K562 (cell line): ENCODE results near the gene SHC1. TPM values are rescaled to one million over a fixed set of nuclear protein-coding genes. Genes with fewer than 3 reads are reported as not detected.

ENCODE experiments used
- ESRRA ChIP-seq: fragments of 450-650 bp; IDR thresholded peaks from 2 replicates; pipeline ENCODE4 v1.6.1; 2014; ENCODE audit warnings: low read depth, mild to moderate bottlenecking, moderate library complexity, borderline replicate concordance
- ETV6 ChIP-seq, 3 experiments: fragments of 150-350 bp in 1 of 3; sonication (generic) in 1 of 3; formaldehyde crosslinking in 1 of 3; IDR thresholded peaks; 2 replicates each; pipeline versions ENCODE4 v1.6.1 to v1.8.0; 2014 to 2022; ENCODE audit warnings: borderline replicate concordance in 2 of 3, low read depth in 2 of 3, antibody characterized with exemption in 1 of 3, low read length in 1 of 3, mild to moderate bottlenecking in 1 of 3, missing genetic modification reagents in 1 of 3
- EZH2 ChIP-seq: IDR thresholded peaks from 2 replicates; pipeline ENCODE4 v1.6.1; 2012; ENCODE audit warnings: low read depth, mild to moderate bottlenecking, inconsistent platforms, low read length, borderline replicate concordance
- FOS ChIP-seq: IDR thresholded peaks from 3 replicates; pipeline ENCODE4 v1.6.1; 2011; ENCODE audit not compliant: insufficient read length; ENCODE audit errors: extremely low read depth
- GATA2 ChIP-seq: sonication (generic); formaldehyde crosslinking; IDR thresholded peaks from 2 replicates; pipeline ENCODE4 v1.4.0; 2020; ENCODE audit warnings: mild to moderate bottlenecking, missing genetic modification reagents
- GATAD2B ChIP-seq: fragments of 450-650 bp; IDR thresholded peaks from 2 replicates; pipeline ENCODE4 v1.6.1; 2017; ENCODE audit warnings: mild to moderate bottlenecking, borderline replicate concordance
- HNRNPUL1 ChIP-seq: fragments of 200-400 bp; formaldehyde crosslinking; IDR thresholded peaks from 2 replicates; pipeline ENCODE4 v1.6.1; 2017; ENCODE audit warnings: low read length
- MIER1 ChIP-seq: fragments of 450-650 bp; IDR thresholded peaks from 2 replicates; pipeline ENCODE4 v1.6.1; 2016; ENCODE audit warnings: antibody characterized with exemption, mild to moderate bottlenecking, low read depth
- MYNN ChIP-seq, 2 experiments: sonication (generic); formaldehyde crosslinking in 1 of 2; IDR thresholded peaks; 2 replicates each; pipeline versions ENCODE4 v1.5.0 to v1.6.1; 2016 to 2020; ENCODE audit warnings: antibody characterized with exemption in 1 of 2, missing genetic modification reagents in 1 of 2
- NFYB ChIP-seq: IDR thresholded peaks from 2 replicates; pipeline ENCODE4 v1.6.1; 2011; ENCODE audit warnings: mild to moderate bottlenecking, moderate library complexity; ENCODE audit not compliant: insufficient read length; ENCODE audit errors: extremely low read depth
- PCBP1 ChIP-seq: fragments of 200-400 bp; formaldehyde crosslinking; IDR thresholded peaks from 2 replicates; pipeline ENCODE4 v1.6.1; 2018; ENCODE audit warnings: mild to moderate bottlenecking, low read depth, low read length; ENCODE audit not compliant: poor library complexity, severe bottlenecking
- PHF20 ChIP-seq: fragments of 450-650 bp; IDR thresholded peaks from 2 replicates; pipeline ENCODE4 v1.6.1; 2018; ENCODE audit not compliant: partially characterized antibody
- POLR3G ChIP-seq: IDR thresholded peaks from 2 replicates; pipeline ENCODE4 v1.6.1; 2011; ENCODE audit not compliant: insufficient read length, insufficient replicate concordance; ENCODE audit errors: extremely low read depth
- RHOXF2B ChIP-seq: fragments of 250-450 bp; sonication (Bioruptor Pico); conservative IDR thresholded peaks from 2 replicates; pipeline ENCODE4 v1.5.1; 2021
- SMARCA5 ChIP-seq: fragments of 450-650 bp; IDR thresholded peaks from 2 replicates; pipeline ENCODE4 v1.6.1; 2016
- STAT5B ChIP-seq: fragments of 250-450 bp; sonication (Bioruptor Pico); IDR thresholded peaks from 2 replicates; pipeline ENCODE4 v1.8.0; 2021; ENCODE audit warnings: mild to moderate bottlenecking, inconsistent platforms
- U2AF2 ChIP-seq: fragments of 200-400 bp; formaldehyde crosslinking; optimal IDR thresholded peaks from 2 replicates; pipeline ENCODE3; 2017; ENCODE audit warnings: low read depth, mild to moderate bottlenecking, low read length
- XRCC5 ChIP-seq: fragments of 200-400 bp; formaldehyde crosslinking; IDR thresholded peaks from 2 replicates; pipeline ENCODE4 v1.6.1; 2017; ENCODE audit warnings: low read depth, mild to moderate bottlenecking, low read length
- ZBTB8A ChIP-seq: fragments of 450-650 bp; IDR thresholded peaks from 2 replicates; pipeline ENCODE4 v1.6.1; 2018; ENCODE audit warnings: mild to moderate bottlenecking, moderate library complexity; ENCODE audit not compliant: partially characterized antibody
- ZNF384 ChIP-seq: IDR thresholded peaks from 2 replicates; pipeline ENCODE4 v1.6.1; 2012; ENCODE audit warnings: low read depth, low read length, improper control_type of control experiment
- ZNF408 ChIP-seq: fragments of 250-450 bp; sonication (Bioruptor Pico); IDR thresholded peaks from 2 replicates; pipeline ENCODE4 v1.4.0; 2020; ENCODE audit warnings: low read depth, mild to moderate bottlenecking, moderate library complexity
- ZNF431 ChIP-seq: sonication (generic); formaldehyde crosslinking; IDR thresholded peaks from 2 replicates; pipeline ENCODE4 v1.8.0; 2022; ENCODE audit warnings: mild to moderate bottlenecking, missing genetic modification reagents
- ZNF551 ChIP-seq: fragments of 250-450 bp; sonication (Bioruptor Pico); IDR thresholded peaks from 2 replicates; pipeline ENCODE4 v1.5.0; 2021; ENCODE audit warnings: mild to moderate bottlenecking, moderate library complexity
- ZNF57 ChIP-seq: fragments of 450-650 bp; formaldehyde crosslinking; IDR thresholded peaks from 2 replicates; pipeline ENCODE4 v1.4.0; 2020; ENCODE audit warnings: mild to moderate bottlenecking, moderate library complexity
- ZNF785 ChIP-seq: fragments of 250-450 bp; sonication (Bioruptor Pico); IDR thresholded peaks from 2 replicates; pipeline ENCODE4 v1.4.0; 2020; ENCODE audit warnings: mild to moderate bottlenecking
- polyA plus RNA-seq, 8 experiments: library from polyadenylated mRNA; depleted of rRNA in 4 of 8; stranded (reverse) in 5 of 8; unstranded in 3 of 8; fragments of >200 nt; fragmentation: Nextera tagmentation in 2 of 8; fragmentation: Illumina TruSeq in 1 of 8; extraction: Ambion mirVana in 2 of 8; extraction: Trizol in 1 of 8; gene quantifications; 2 replicates each; pipeline versions ENCODE4 v1.2.1 to v1.2.3, GENCODE V29; 2011 to 2014; ENCODE audit warnings: inconsistent platforms in 1 of 8, missing spikeins in 1 of 8
- total RNA-seq, 7 experiments: library from RNA; depleted of rRNA in 6 of 7; stranded (reverse); fragments of >200 nt in 6 of 7; fragmentation: Illumina TruSeq in 2 of 7; extraction: Trizol in 2 of 7; gene quantifications; 2 replicates each; pipeline versions ENCODE4 v1.2.1 to v1.2.3, GENCODE V29; 2011 to 2021; ENCODE audit warnings: low replicate concordance in 1 of 7
- TF ChIP-seq, protein P1 (sequence below): sonication (generic); formaldehyde crosslinking; IDR thresholded peaks from 2 replicates; pipeline ENCODE4 v1.8.1; 2023; ENCODE audit warnings: missing genetic modification reagents, mild to moderate bottlenecking, borderline replicate concordance

The SHC1 gene
- total and polyA plus RNA-seq, 9 of the 15 experiments (the other 6 are each of a cell fraction or from before 2014, with no cell fraction given): 4.1 to 113 (median 51.9) TPM

- TF ChIP-seq ZNF551: no peak
- TF ChIP-seq ETV6 (IDR thresholded peaks at IDR 0.05; ENCODE audit: borderline replicate concordance in 1 of 2, low read depth in 2 of 2, low read length in 1 of 2): no peak
- TF ChIP-seq ETV6 (CRISPR knock-in tag; IDR thresholded peaks at IDR 0.05; ENCODE audit: borderline replicate concordance): no peak
- TF ChIP-seq MYNN (IDR thresholded peaks at IDR 0.05): 0 out of 2 replicates have a peak, but pooled peaks have one; percentile 29
- TF ChIP-seq MYNN (CRISPR knock-in tag; IDR thresholded peaks at IDR 0.05): no peak
- no peak for TF ChIP-seq PHF20
- no peak for TF ChIP-seq SMARCA5
- TF ChIP-seq ZBTB8A: no peak
- no peak for TF ChIP-seq GATA2 (CRISPR knock-in tag)
- no peak for TF ChIP-seq HNRNPUL1
- TF ChIP-seq ZNF785 (CRISPR knock-in tag): no peak
- TF ChIP-seq U2AF2: no peak
- TF ChIP-seq ZNF408 (CRISPR knock-in tag): no peak
- TF ChIP-seq RHOXF2B (CRISPR knock-in tag): no peak
- no peak for TF ChIP-seq POLR3G
- TF ChIP-seq GATAD2B: no peak
- TF ChIP-seq ZNF384: no peak
- no peak for TF ChIP-seq XRCC5
- TF ChIP-seq MIER1: no peak
- TF ChIP-seq EZH2: no peak
- TF ChIP-seq, protein P1, sequence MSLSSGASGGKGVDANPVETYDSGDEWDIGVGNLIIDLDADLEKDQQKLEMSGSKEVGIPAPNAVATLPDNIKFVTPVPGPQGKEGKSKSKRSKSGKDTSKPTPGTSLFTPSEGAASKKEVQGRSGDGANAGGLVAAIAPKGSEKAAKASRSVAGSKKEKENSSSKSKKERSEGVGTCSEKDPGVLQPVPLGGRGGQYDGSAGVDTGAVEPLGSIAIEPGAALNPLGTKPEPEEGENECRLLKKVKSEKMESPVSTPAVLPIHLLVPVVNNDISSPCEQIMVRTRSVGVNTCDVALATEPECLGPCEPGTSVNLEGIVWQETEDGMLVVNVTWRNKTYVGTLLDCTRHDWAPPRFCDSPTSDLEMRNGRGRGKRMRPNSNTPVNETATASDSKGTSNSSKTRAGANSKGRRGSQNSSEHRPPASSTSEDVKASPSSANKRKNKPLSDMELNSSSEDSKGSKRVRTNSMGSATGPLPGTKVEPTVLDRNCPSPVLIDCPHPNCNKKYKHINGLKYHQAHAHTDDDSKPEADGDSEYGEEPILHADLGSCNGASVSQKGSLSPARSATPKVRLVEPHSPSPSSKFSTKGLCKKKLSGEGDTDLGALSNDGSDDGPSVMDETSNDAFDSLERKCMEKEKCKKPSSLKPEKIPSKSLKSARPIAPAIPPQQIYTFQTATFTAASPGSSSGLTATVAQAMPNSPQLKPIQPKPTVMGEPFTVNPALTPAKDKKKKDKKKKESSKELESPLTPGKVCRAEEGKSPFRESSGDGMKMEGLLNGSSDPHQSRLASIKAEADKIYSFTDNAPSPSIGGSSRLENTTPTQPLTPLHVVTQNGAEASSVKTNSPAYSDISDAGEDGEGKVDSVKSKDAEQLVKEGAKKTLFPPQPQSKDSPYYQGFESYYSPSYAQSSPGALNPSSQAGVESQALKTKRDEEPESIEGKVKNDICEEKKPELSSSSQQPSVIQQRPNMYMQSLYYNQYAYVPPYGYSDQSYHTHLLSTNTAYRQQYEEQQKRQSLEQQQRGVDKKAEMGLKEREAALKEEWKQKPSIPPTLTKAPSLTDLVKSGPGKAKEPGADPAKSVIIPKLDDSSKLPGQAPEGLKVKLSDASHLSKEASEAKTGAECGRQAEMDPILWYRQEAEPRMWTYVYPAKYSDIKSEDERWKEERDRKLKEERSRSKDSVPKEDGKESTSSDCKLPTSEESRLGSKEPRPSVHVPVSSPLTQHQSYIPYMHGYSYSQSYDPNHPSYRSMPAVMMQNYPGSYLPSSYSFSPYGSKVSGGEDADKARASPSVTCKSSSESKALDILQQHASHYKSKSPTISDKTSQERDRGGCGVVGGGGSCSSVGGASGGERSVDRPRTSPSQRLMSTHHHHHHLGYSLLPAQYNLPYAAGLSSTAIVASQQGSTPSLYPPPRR: no peak
- TF ChIP-seq ZNF57 (CRISPR knock-in tag): no peak
- TF ChIP-seq PCBP1: peak; percentile 74
- TF ChIP-seq NFYB: no peak
- no peak for TF ChIP-seq FOS
- peak; percentile 28; the same call in 1 of the 2 replicates for TF ChIP-seq ZNF431 (CRISPR knock-in tag)
- TF ChIP-seq ESRRA: no peak
- no peak for TF ChIP-seq STAT5B (CRISPR knock-in tag)
These were observed 29.2 kb upstream of the SHC1 start (continued) for GRCh38 chr1:154999571-155000410.
